OCI-LY1 (cell line): ENCODE measurements around the gene WHAMM.

Experiments
- H2AFZ ChIP-seq: fragments of 200-600 bp; sonication (generic), shearing (Covaris generic); 2 replicates; pipeline ENCODE4 v1.6.0; 2014; ENCODE audit warnings: antibody characterized with exemption, mild to moderate bottlenecking, low read length
- H3F3A ChIP-seq: fragments of 200-600 bp; sonication (generic), shearing (Covaris generic); 2 replicates; pipeline ENCODE4 v1.6.0; 2014; ENCODE audit warnings: mild to moderate bottlenecking, antibody characterized with exemption, low read length, moderate library complexity; ENCODE audit not compliant: insufficient read depth
- H3K27ac ChIP-seq: fragments of 200-600 bp; sonication (generic); 2 replicates; pipeline ENCODE4 v1.5.1; 2014; ENCODE audit warnings: low read length, mixed run types, mild to moderate bottlenecking, low read depth; ENCODE audit not compliant: poor library complexity, severe bottlenecking
- H3K27me3 ChIP-seq: fragments of 200-600 bp; sonication (generic); 2 replicates; pipeline ENCODE4 v1.6.0; 2014; ENCODE audit warnings: antibody characterized with exemption, mild to moderate bottlenecking, low read length, moderate library complexity; ENCODE audit not compliant: insufficient read depth
- H3K36me3 ChIP-seq: fragments of 200-600 bp; sonication (generic); 2 replicates; pipeline ENCODE4 v1.6.1; 2014; ENCODE audit warnings: mild to moderate bottlenecking, antibody characterized with exemption, low read length, moderate library complexity, mixed read lengths; ENCODE audit not compliant: insufficient read depth
- H3K4me1 ChIP-seq: fragments of 200-600 bp; sonication (generic); 2 replicates; pipeline ENCODE4 v1.5.1; 2014; ENCODE audit warnings: mild to moderate bottlenecking, low read length, moderate library complexity; ENCODE audit not compliant: insufficient read depth, severe bottlenecking
- H3K4me2 ChIP-seq: fragments of 200-600 bp; sonication (generic), shearing (Covaris generic); 2 replicates; pipeline ENCODE4 v1.6.1; 2014; ENCODE audit warnings: low read length
- H3K4me3 ChIP-seq: fragments of 200-600 bp; sonication (generic); 2 replicates; pipeline ENCODE4 v1.5.1; 2014; ENCODE audit warnings: low read length, low read depth, mild to moderate bottlenecking, mixed read lengths; ENCODE audit not compliant: poor library complexity, severe bottlenecking
- H3K79me2 ChIP-seq: fragments of 200-600 bp; shearing (Covaris generic); 2 replicates; pipeline ENCODE4 v1.6.1; 2016; ENCODE audit warnings: mixed run types, low read length, mixed read lengths; ENCODE audit not compliant: insufficient read depth
- H3K9ac ChIP-seq: fragments of 200-600 bp; sonication (generic), shearing (Covaris generic); 2 replicates; pipeline ENCODE4 v1.6.1; 2014; ENCODE audit warnings: mild to moderate bottlenecking, low read length, mixed read lengths
- H3K9me2 ChIP-seq: fragments of 200-600 bp; sonication (generic), shearing (Covaris generic); 2 replicates; pipeline ENCODE4 v1.6.1; 2014; ENCODE audit warnings: low read depth, mild to moderate bottlenecking, low read length, mixed read lengths
- H3K9me3 ChIP-seq: fragments of 200-600 bp; shearing (Covaris generic); 2 replicates; pipeline ENCODE4 v1.6.1; 2014; ENCODE audit warnings: low read length, mixed read lengths
- H4K20me1 ChIP-seq: fragments of 200-600 bp; sonication (generic), shearing (Covaris generic); 2 replicates; pipeline ENCODE4 v1.6.0; 2016; ENCODE audit warnings: mild to moderate bottlenecking, low read length; ENCODE audit not compliant: insufficient read depth
- EZH2 ChIP-seq: fragments of 200-600 bp; sonication (generic), shearing (Covaris generic); IDR thresholded peaks from 2 replicates; pipeline ENCODE4 v1.8.0; 2017; ENCODE audit warnings: borderline replicate concordance, mixed run types, mild to moderate bottlenecking, antibody characterized with exemption, low read length, moderate library complexity, mixed read lengths
- TF ChIP-seq, protein P1 (sequence below): fragments of 200-600 bp; sonication (generic), shearing (Covaris generic); IDR thresholded peaks from 2 replicates; pipeline ENCODE4 v1.5.1; 2017; ENCODE audit warnings: mild to moderate bottlenecking, antibody characterized with exemption, low read length, moderate library complexity, mixed read lengths

WHAMM gene

GRCh38 chr15:82850731-82851130 is 41.3 kb downstream of the WHAMM start:
- Histone ChIP-seq H2AFZ (no peak overlapping the region), H3K9me3 (no peaks in the 10 kb centered on the region), H3K4me3 (no peak overlapping the region), H3K79me2 (no peaks in the 10 kb centered on the region), H3K27ac (peak overlapping the region; percentile 91), H3K9me2 (no peaks in the 10 kb centered on the region), H3K4me1 (peaks cover 82% of the 10 kb centered on the region), H4K20me1 (no peaks in the 10 kb centered on the region), H3F3A (peaks cover 8% of the 10 kb centered on the region; the same call in 1 of the 2 replicates), H3K27me3 (no peaks in the 10 kb centered on the region), H3K9ac (no peak overlapping the region), H3K4me2 (no peak overlapping the region), H3K36me3 (no peaks in the 10 kb centered on the region)
- TF ChIP-seq, protein P1, sequence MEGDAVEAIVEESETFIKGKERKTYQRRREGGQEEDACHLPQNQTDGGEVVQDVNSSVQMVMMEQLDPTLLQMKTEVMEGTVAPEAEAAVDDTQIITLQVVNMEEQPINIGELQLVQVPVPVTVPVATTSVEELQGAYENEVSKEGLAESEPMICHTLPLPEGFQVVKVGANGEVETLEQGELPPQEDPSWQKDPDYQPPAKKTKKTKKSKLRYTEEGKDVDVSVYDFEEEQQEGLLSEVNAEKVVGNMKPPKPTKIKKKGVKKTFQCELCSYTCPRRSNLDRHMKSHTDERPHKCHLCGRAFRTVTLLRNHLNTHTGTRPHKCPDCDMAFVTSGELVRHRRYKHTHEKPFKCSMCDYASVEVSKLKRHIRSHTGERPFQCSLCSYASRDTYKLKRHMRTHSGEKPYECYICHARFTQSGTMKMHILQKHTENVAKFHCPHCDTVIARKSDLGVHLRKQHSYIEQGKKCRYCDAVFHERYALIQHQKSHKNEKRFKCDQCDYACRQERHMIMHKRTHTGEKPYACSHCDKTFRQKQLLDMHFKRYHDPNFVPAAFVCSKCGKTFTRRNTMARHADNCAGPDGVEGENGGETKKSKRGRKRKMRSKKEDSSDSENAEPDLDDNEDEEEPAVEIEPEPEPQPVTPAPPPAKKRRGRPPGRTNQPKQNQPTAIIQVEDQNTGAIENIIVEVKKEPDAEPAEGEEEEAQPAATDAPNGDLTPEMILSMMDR, result peak; percentile 31; the same call in 1 of the 2 replicates
- no peak for TF ChIP-seq EZH2

DNA sequence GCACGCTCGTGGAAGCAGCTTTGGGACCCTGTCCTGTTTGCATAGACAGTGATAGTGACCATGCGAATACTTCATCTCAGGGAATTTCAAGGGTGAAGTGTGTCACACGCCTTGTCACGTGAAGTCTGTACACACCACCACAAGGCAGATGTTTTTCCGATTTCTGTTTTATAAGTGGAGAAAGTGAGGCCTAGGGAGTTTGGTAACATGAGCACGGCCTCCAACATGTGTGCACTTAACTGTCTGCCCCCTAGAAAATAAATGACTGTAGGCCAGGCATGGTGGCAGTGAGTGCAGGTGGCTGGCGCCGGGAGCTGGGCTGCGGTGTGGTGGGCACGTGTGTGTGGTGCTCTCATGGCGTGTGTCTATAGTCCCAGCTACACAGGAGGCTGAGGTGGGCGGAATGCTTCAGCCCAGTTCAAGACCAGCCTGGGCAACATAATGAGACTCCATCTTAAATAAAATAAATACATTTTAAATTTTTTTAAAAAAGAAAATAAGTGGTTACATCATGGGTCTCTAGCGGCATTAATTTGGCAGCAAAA is 42.0 kb downstream of the WHAMM start:
- Histone ChIP-seq H3K27ac (peak overlapping the region; percentile 91), H3F3A (peaks cover 7% of the 10 kb centered on the region; the same call in 1 of the 2 replicates), H3K9me3 (no peaks in the 10 kb centered on the region), H3K79me2 (no peaks in the 10 kb centered on the region), H2AFZ (no peak overlapping the region), H3K4me2 (no peak overlapping the region), H4K20me1 (no peaks in the 10 kb centered on the region), H3K27me3 (no peaks in the 10 kb centered on the region), H3K4me3 (no peak overlapping the region), H3K4me1 (peaks cover 79% of the 10 kb centered on the region), H3K9me2 (no peaks in the 10 kb centered on the region), H3K36me3 (no peaks in the 10 kb centered on the region), H3K9ac (no peak overlapping the region)
- TF ChIP-seq, protein P1, result no peak
- TF ChIP-seq EZH2, result no peak

GRCh38 chr15:82851981-82852511 is 42.6 kb downstream of the WHAMM start:
- Histone ChIP-seq H2AFZ (no peak overlapping the region), H3K27ac (peak overlapping the region; percentile 91), H3K9ac (no peak overlapping the region), H3K9me2 (no peaks in the 10 kb centered on the region), H3K4me3 (no peak overlapping the region), H3K4me1 (peaks cover 72% of the 10 kb centered on the region), H3F3A (no peaks in the 10 kb centered on the region), H3K79me2 (no peaks in the 10 kb centered on the region), H3K27me3 (no peaks in the 10 kb centered on the region), H3K4me2 (no peak overlapping the region), H3K9me3 (no peaks in the 10 kb centered on the region), H4K20me1 (no peaks in the 10 kb centered on the region), H3K36me3 (no peaks in the 10 kb centered on the region)
- TF ChIP-seq EZH2, result no peak
- TF ChIP-seq, protein P1, result no peak
